Panc1 (cell line): ENCODE measurements around the gene CLIP1.

ENCODE experiments used
- CTCF ChIP-seq: fragments of 450-650 bp; IDR thresholded peaks from 2 replicates; pipeline ENCODE4 v1.5.1; 2017; ENCODE audit warnings: mild to moderate bottlenecking
- POLR2AphosphoS5 ChIP-seq: IDR thresholded peaks from 2 replicates; pipeline ENCODE4 v1.6.1; 2012; ENCODE audit warnings: mild to moderate bottlenecking, low read depth, low read length, moderate library complexity
- TF ChIP-seq, protein P1 (sequence below), 2 experiments: IDR thresholded peaks; 2 replicates each; pipeline ENCODE4 v1.6.1; 2011 to 2012; ENCODE audit warnings: low read depth in 2 of 2, control low read depth in 1 of 2, low read length in 1 of 2, mild to moderate bottlenecking in 1 of 2, moderate library complexity in 1 of 2; ENCODE audit not compliant: insufficient read depth in 1 of 2

GRCh38 chr12:122368361-122369073 is 54.0 kb downstream of the CLIP1 start:
- TF ChIP-seq CTCF (no peak), POLR2AphosphoS5 (peak; percentile 55; the same call in 1 of the 2 replicates)
- TF ChIP-seq, protein P1, sequence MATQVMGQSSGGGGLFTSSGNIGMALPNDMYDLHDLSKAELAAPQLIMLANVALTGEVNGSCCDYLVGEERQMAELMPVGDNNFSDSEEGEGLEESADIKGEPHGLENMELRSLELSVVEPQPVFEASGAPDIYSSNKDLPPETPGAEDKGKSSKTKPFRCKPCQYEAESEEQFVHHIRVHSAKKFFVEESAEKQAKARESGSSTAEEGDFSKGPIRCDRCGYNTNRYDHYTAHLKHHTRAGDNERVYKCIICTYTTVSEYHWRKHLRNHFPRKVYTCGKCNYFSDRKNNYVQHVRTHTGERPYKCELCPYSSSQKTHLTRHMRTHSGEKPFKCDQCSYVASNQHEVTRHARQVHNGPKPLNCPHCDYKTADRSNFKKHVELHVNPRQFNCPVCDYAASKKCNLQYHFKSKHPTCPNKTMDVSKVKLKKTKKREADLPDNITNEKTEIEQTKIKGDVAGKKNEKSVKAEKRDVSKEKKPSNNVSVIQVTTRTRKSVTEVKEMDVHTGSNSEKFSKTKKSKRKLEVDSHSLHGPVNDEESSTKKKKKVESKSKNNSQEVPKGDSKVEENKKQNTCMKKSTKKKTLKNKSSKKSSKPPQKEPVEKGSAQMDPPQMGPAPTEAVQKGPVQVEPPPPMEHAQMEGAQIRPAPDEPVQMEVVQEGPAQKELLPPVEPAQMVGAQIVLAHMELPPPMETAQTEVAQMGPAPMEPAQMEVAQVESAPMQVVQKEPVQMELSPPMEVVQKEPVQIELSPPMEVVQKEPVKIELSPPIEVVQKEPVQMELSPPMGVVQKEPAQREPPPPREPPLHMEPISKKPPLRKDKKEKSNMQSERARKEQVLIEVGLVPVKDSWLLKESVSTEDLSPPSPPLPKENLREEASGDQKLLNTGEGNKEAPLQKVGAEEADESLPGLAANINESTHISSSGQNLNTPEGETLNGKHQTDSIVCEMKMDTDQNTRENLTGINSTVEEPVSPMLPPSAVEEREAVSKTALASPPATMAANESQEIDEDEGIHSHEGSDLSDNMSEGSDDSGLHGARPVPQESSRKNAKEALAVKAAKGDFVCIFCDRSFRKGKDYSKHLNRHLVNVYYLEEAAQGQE (IDR thresholded peaks at IDR 0.05; ENCODE audit: insufficient read depth in 1 of 2, low read depth in 2 of 2, low read length in 1 of 2) = no peak; a peak in 1 of 4 replicates
